Esophagus muscularis mucosa (tissue), 3 donors: ENCODE measurements around the gene RAB37.

Experiments
- POLR2A ChIP-seq: fragments of 450-650 bp; IDR thresholded peaks from one replicate; pipeline ENCODE4 v1.6.1; 2017; ENCODE audit warnings: antibody characterized with exemption, moderate library complexity, mild to moderate bottlenecking, low read depth
- TF ChIP-seq, protein P1 (sequence below), 3 experiments: fragments of 200-600 bp in 2 of 3; fragments of 450-650 bp in 1 of 3; sonication (generic) in 2 of 3; IDR thresholded peaks; one replicate each; pipeline ENCODE4 v1.5.1; 2017 to 2019; ENCODE audit warnings: antibody characterized with exemption in 3 of 3, mild to moderate bottlenecking in 2 of 3, moderate library complexity in 1 of 3

DNA sequence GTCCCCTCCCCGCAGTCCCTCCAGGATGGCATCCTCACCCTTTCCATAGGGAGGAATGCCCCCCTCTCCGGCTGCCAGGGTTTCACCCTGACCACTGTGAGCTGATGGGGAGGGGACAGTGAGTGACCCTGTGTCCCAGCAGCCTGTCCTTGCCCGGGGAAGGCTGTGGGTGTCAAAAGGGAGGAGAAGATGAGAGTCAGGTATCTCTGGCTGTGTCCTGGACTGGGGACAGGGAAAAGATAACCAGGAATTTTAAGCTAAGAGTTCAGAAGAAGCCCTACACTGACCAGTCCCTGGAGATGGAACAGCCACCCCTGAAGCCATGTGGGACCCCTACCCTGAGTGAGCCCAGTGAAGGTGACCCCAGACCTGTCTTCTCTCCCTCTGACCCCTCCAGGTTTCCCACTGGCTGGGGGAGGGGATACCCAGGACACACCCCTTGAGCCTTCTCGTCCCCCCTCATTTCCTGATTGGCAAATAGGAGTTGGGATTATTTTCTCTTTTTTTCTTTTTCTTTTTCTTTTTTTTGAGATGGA lies 27.8 kb downstream of the RAB37 start:
- TF ChIP-seq, protein P1, sequence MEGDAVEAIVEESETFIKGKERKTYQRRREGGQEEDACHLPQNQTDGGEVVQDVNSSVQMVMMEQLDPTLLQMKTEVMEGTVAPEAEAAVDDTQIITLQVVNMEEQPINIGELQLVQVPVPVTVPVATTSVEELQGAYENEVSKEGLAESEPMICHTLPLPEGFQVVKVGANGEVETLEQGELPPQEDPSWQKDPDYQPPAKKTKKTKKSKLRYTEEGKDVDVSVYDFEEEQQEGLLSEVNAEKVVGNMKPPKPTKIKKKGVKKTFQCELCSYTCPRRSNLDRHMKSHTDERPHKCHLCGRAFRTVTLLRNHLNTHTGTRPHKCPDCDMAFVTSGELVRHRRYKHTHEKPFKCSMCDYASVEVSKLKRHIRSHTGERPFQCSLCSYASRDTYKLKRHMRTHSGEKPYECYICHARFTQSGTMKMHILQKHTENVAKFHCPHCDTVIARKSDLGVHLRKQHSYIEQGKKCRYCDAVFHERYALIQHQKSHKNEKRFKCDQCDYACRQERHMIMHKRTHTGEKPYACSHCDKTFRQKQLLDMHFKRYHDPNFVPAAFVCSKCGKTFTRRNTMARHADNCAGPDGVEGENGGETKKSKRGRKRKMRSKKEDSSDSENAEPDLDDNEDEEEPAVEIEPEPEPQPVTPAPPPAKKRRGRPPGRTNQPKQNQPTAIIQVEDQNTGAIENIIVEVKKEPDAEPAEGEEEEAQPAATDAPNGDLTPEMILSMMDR (IDR thresholded peaks at IDR 0.05), result no peak
- no peak for TF ChIP-seq POLR2A
